OCI-LY3 (cell line): Measurements from ENCODE around the gene SLC7A5.

Experiments
- EZH2phosphoT487 ChIP-seq: fragments of 200-600 bp; shearing (Covaris generic); IDR thresholded peaks from 2 replicates; pipeline ENCODE4 v1.6.1; 2018; ENCODE audit warnings: antibody characterized with exemption, mixed run types, low read depth
- TF ChIP-seq, protein P1 (sequence below): fragments of 200-600, 300-600 bp; sonication (generic); IDR thresholded peaks from 2 replicates; pipeline ENCODE4 v1.5.1; 2014; ENCODE audit warnings: antibody characterized with exemption, low read length, low read depth

GRCh38 chr16:87806641-87807546 lies 62.4 kb downstream of the SLC7A5 start:
- TF ChIP-seq, protein P1, sequence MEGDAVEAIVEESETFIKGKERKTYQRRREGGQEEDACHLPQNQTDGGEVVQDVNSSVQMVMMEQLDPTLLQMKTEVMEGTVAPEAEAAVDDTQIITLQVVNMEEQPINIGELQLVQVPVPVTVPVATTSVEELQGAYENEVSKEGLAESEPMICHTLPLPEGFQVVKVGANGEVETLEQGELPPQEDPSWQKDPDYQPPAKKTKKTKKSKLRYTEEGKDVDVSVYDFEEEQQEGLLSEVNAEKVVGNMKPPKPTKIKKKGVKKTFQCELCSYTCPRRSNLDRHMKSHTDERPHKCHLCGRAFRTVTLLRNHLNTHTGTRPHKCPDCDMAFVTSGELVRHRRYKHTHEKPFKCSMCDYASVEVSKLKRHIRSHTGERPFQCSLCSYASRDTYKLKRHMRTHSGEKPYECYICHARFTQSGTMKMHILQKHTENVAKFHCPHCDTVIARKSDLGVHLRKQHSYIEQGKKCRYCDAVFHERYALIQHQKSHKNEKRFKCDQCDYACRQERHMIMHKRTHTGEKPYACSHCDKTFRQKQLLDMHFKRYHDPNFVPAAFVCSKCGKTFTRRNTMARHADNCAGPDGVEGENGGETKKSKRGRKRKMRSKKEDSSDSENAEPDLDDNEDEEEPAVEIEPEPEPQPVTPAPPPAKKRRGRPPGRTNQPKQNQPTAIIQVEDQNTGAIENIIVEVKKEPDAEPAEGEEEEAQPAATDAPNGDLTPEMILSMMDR: no peak
- no peak for TF ChIP-seq EZH2phosphoT487
